Neural crest cell (in vitro differentiated cells): Measurements from ENCODE around the gene NBDY. TPM values are rescaled to one million over a fixed set of nuclear protein-coding genes. Genes with fewer than 3 reads are reported as not detected.
"Not testable (repeated sequence)": the region's sequence is repeated elsewhere in the genome, so short reads cannot be mapped to it uniquely, and the experiment has no call there.

Experiments
- DNase-seq: peaks from one replicate; pipeline ENCODE4 v3.0.0; 2021; ENCODE audit warnings: low read depth, mixed read lengths, low spot score
- H3K27ac Mint-ChIP-seq: one replicate; pipeline ENCODE4 v1.8.0; 2021; ENCODE audit warnings: mild to moderate bottlenecking, mixed read lengths; ENCODE audit not compliant: unreplicated experiment
- H3K27me3 Mint-ChIP-seq: 2 replicates; pipeline ENCODE4 v1.8.0; 2021; ENCODE audit warnings: low read depth, mild to moderate bottlenecking, mixed read lengths
- H3K36me3 Mint-ChIP-seq: 2 replicates; pipeline ENCODE4 v1.8.0; 2021; ENCODE audit warnings: low read depth, mild to moderate bottlenecking, mixed read lengths
- H3K4me1 Mint-ChIP-seq: 2 replicates; pipeline ENCODE4 v1.8.0; 2021; ENCODE audit warnings: mixed read lengths
- H3K4me3 Mint-ChIP-seq: one replicate; pipeline ENCODE4 v1.8.0; 2021; ENCODE audit warnings: mild to moderate bottlenecking, mixed read lengths
- H3K9me3 Mint-ChIP-seq: 2 replicates; pipeline ENCODE4 v1.8.0; 2021; ENCODE audit warnings: mixed read lengths
- total RNA-seq: library from RNA; stranded (reverse); gene quantifications from 2 replicates; pipeline ENCODE4 v1.2.1, GENCODE V29; 2021
- TF ChIP-seq, protein P1 (sequence below): fragments of 200-600 bp; sonication (generic); conservative IDR thresholded peaks from 2 replicates; pipeline ENCODE4 v1.5.0; 2021; ENCODE audit warnings: antibody characterized with exemption, mild to moderate bottlenecking

Gene NBDY
- total RNA-seq, 1 donor from 2014 or later = 56.8 TPM

DNA sequence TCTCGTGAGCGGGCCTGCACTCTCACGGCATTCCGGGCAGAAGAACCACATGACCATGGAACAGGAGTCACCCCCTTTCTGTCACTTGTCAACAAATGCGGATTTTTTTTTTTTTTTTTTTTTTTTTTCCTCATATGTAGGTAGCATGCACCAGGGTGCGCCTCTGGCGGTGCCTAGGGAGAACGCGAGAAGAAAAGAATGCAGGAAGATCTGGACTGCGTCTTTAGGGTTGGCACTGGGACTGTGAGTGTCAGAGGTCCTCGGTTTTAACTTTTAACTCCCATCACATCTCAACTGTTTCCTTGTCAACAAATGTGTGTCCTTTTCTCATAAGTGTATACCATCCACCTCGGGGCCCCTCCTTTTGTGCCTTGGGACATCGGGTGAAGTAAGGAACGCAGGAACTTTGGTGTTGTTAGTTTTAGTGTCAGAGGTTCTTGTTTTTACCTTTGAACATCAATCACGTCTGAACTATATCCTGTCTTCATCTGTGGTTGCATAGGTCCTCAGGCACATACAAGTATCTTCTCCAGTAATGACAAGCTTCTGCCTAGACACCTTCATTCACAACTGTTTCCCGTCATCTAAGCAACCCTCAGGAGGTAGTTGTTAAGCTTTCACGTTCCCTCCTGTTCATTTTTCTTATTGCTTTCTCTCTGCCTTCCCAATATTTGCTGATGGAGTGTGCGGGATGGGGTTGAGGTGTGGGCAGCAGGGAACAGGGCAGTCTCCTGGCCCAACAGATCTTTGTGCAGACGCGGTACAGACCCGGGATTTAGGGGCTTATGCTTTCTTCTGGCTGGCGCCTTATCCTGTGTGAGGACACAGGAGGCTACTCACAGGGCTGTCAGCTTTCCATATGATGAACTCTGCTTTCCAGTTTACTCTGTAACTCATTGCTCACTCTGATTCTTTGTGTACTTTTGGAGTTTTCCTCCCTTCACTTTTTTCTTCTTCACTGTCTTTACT is 51.9 kb downstream of the NBDY start:
- not testable (repeated sequence) for DNase-seq, H3K4me3 Mint-ChIP-seq, H3K9me3 Mint-ChIP-seq, H3K27me3 Mint-ChIP-seq, H3K4me1 Mint-ChIP-seq, H3K27ac Mint-ChIP-seq
- peaks cover 18% of the 10 kb centered on the region for H3K36me3 Mint-ChIP-seq

DNA sequence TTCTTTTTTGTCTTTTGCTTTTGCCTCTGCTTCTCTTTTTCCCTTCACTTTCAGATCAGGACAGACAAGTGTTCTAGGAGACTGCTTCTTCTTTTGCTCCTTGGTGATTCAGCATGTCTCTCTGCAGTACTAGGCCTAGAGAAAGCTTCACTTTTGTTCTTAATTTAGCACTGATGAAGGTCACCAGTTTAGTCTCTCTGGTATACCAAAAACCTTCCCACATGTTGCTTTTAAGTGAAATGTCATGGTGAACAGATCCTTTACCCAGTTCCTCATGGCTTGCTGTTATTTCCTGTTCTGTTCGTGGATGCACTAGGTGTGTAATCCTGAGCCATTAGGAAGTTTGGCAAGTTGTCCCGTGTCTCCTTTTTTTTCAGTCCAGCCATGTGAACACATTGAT is 53.3 kb downstream of the NBDY start:
- Mint-ChIP-seq H3K36me3 (peaks cover 26% of the 10 kb centered on the region), H3K27ac (no peak overlapping the region), H3K4me1 (peaks cover 17% of the 10 kb centered on the region), H3K4me3 (no peak overlapping the region), H3K9me3 (peaks cover 9% of the 10 kb centered on the region), H3K27me3 (no peaks in the 10 kb centered on the region)
- TF ChIP-seq, protein P1, sequence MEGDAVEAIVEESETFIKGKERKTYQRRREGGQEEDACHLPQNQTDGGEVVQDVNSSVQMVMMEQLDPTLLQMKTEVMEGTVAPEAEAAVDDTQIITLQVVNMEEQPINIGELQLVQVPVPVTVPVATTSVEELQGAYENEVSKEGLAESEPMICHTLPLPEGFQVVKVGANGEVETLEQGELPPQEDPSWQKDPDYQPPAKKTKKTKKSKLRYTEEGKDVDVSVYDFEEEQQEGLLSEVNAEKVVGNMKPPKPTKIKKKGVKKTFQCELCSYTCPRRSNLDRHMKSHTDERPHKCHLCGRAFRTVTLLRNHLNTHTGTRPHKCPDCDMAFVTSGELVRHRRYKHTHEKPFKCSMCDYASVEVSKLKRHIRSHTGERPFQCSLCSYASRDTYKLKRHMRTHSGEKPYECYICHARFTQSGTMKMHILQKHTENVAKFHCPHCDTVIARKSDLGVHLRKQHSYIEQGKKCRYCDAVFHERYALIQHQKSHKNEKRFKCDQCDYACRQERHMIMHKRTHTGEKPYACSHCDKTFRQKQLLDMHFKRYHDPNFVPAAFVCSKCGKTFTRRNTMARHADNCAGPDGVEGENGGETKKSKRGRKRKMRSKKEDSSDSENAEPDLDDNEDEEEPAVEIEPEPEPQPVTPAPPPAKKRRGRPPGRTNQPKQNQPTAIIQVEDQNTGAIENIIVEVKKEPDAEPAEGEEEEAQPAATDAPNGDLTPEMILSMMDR = no peak
- no peak for DNase-seq

DNA sequence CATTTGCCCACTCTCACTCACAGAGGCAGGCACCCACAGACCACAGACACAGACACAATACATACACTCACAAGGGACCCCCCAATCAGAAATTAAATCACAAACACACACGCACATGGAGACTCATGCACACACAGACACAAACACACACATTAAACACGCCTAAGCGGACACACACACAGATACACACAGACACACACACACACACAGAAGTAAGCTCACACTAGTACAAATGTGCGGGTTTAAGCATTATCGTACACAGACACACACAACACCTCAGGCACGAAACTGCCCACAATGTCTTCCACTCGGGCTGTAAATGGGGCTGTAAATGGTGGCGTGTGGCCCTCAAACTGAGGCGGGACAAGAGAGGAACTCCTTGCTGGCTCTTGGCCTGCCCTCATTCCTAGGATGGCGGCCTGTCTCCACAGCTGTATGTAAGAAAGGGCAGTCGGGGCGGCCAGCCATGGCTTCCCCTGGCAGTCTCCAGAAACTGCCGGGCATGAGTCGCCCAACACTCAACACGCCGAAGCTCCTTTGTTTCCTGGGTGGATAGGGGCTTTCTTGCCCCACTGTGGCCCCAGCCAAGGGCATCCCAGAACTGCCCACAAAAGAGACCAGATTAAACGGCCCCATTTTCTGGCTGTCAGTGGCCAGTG is 53.9 kb downstream of the NBDY start:
- no peak overlapping the region for H3K27ac Mint-ChIP-seq
- no peak for DNase-seq
- no peak overlapping the region for H3K4me3 Mint-ChIP-seq
- H3K4me1 Mint-ChIP-seq = peaks cover 17% of the 10 kb centered on the region
- H3K27me3 Mint-ChIP-seq = no peaks in the 10 kb centered on the region
- TF ChIP-seq, protein P1 = no peak
- H3K36me3 Mint-ChIP-seq = peaks cover 26% of the 10 kb centered on the region
- H3K9me3 Mint-ChIP-seq = peaks cover 9% of the 10 kb centered on the region

DNA sequence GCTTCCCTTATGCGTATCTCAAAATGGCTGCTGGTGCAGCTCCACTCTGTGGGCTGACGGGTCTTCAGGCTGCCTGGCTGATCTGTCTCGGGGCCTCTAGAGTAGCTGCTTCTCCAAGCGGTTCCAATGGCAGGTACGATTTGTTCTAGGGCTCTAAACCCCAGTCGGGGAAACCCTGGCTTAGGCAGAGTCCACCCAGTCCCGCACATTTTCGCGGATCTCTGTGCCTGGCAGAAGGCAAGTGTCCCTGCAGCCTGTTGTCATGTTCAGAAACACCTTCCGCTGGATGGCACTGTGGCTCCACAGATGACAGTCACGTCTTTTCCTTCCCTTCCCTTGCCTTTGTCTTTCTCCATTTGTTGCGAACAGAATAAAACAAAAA is 54.4 kb downstream of the NBDY start:
- no peaks in the 10 kb centered on the region for H3K27me3 Mint-ChIP-seq
- H3K9me3 Mint-ChIP-seq = peaks cover 9% of the 10 kb centered on the region
- H3K27ac Mint-ChIP-seq = no peak overlapping the region
- DNase-seq = no peak
- H3K4me3 Mint-ChIP-seq = no peak overlapping the region
- H3K36me3 Mint-ChIP-seq = peaks cover 26% of the 10 kb centered on the region
- TF ChIP-seq, protein P1 = no peak
- peaks cover 17% of the 10 kb centered on the region for H3K4me1 Mint-ChIP-seq

DNA sequence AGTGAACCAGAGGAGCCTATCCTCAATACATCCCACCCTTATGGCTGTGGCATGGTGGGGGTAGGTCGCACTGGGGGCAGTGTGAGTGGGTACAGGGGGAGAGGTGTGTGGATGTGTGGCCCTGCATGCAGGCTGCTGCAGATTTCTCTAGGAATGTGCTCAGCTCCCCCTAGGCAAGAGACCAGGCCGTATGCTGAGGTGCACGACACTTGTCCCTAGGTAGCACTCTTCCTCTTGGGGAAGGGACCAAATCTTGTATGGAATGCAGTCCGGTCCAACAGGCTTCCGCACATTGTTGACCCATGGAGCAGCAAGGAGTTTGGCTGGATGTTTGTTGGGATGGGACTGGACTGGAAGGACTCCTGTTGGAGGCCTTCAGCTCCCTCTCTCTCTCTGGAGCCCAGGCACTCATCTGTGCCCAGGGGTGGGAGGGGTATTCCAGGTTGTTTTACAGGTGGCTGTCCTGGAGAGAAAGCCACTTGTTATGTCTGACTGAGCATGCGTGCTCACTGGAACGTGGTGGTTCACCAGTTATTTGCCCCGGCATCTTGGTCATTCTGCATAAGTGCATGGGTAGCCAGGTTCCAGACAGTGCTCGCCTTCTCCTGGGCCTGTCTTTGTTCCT is 55.1 kb downstream of the NBDY start:
- Mint-ChIP-seq H3K36me3 (peaks cover 28% of the 10 kb centered on the region), H3K4me1 (peaks cover 17% of the 10 kb centered on the region), H3K27ac (no peak overlapping the region), H3K27me3 (no peaks in the 10 kb centered on the region), H3K9me3 (peaks cover 9% of the 10 kb centered on the region), H3K4me3 (no peak overlapping the region)
- TF ChIP-seq, protein P1 = no peak
- DNase-seq = no peak
